Germinal center (tissue), 1 donor: Measurements from ENCODE around the gene PYROXD2.
"Not testable (repeated sequence)": the region's sequence is repeated elsewhere in the genome, so short reads cannot be mapped to it uniquely, and the experiment has no call there.

ENCODE experiments used
- DNase-seq: peaks from one replicate; pipeline ENCODE4 v3.0.0; 2012; ENCODE audit warnings: mixed read lengths, low spot score

The PYROXD2 gene

GRCh38 chr10:98365406-98366061 lies 49.4 kb downstream of the PYROXD2 start:
- no peak for DNase-seq

DNA sequence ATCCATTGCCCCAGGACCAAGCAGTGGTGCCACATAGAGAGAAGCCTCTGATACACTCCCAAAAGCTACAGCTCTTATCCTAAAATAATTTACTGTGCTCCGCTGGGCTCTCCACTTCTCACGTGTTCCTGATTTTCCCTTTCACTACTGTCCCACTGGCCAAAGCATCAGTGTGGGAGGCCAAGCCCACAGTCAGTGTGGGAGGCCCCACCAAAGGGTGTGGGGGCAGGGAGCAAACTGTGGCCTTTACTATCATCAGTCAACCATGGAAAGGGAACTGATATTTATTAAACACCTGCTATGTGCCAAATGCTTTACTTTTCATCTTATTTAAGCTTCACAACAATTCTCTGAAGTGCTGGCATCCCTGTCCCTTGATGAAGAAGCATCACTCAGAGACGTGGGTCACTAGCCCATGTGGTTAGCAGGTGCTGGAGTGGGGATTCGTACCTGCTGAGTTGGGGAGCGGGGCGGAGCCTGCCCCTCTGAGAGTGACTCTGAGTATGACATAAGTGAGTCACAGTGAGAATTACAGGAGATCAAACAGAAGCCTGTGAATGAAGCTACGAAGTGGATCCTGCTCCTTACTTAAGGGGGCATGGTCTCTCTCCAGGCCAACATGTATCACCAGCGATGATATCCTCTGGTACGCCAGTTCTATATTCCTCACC lies 50.4 kb downstream of the PYROXD2 start:
- DNase-seq = no peak

- no peak for DNase-seq
Measured at GRCh38 chr10:98363220-98363619, 51.8 kb downstream of the PYROXD2 start.

DNA sequence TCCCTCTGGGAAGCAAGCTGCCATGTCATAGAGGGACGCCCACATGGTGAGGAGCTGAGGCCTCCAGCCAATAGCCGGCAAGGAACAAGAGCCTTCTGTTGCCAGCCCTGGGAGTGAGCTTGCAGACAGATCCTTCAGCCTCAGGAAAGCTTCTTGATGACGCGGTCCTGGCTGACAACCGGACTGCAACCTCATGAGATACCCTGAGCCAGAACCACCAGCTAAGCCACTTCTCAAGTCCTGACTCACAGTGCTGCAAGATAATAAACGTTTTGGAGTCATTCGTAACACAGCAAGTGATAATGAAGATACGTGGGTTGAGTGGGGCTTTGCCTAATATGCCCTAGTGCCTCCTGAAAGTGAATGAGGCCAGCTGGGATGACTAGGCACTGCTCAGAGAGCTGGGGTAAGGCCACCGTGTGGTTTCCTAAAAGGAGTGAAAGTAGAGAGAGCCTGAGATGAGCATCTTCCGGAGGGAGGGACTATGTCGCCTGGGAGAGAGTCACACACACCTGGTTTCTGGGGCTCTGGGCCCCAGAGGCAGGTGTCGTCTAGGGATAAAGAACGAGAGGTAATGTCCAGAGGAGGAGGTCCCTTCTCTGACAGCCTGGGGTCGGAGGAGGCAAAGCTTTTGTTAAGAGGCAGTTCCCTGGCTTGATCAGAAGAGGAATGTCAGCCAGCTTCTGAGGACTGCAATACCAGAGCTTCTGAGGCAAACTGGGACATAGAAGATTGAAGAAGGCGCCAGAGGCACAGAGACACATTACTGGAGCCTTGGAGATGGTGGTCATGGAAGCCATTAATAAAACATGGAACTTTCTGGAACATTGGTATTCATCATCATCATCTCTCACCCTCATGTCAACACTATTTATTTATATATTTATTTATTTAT lies 53.6 kb downstream of the PYROXD2 start:
- DNase-seq = no peak

- no peak for DNase-seq
Measured at GRCh38 chr10:98357194-98357822, 57.7 kb downstream of the PYROXD2 start.

DNA sequence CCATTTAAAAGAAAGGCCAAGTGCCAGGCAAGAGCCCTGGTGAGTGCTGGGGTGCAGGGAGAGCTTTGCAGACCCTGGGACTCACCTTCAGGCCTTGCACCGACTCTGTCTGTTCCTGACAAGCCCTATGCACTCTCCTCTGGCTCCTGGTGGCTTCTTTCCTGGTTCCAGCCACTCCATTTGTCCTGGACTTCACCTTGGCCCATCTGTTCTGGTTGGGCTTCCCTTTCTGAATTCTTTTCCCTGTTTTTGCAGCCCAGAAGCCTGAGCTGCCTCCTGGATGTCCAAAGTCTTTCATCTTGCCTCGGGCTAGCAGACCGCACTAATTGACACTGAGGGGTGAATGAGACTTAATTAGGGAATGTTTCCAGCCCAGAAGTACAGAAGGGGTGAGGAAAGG lies 60.5 kb downstream of the PYROXD2 start:
- DNase-seq = no peak

- DNase-seq = no peak
Measured at GRCh38 chr10:98353170-98353569, 61.8 kb downstream of the PYROXD2 start.

GRCh38 chr10:98351831-98352402 lies 63.1 kb downstream of the PYROXD2 start:
- DNase-seq = no peak

- peak; percentile 40 for DNase-seq
Measured at GRCh38 chr10:98349508-98349922, 65.5 kb downstream of the PYROXD2 start.

DNA sequence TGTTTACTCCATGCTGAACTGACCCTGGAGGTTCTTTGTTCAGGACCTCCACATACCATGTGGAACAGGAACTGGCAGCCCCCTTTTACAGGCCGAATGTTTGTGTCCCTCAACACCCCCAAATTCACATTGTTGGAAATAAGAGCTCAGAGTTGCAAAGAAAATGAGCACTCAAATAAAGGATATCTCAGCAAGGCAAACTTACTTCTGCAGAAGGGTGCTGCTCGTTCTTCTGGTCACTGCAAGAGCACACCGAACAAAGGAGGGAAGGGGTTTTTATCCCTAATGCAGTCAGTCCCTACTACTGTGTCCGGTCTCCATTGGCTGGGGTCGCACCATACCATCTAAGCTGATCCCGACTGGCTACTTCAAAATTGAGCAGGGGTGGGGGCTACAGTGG lies 68.1 kb downstream of the PYROXD2 start:
- DNase-seq = no peak

DNA sequence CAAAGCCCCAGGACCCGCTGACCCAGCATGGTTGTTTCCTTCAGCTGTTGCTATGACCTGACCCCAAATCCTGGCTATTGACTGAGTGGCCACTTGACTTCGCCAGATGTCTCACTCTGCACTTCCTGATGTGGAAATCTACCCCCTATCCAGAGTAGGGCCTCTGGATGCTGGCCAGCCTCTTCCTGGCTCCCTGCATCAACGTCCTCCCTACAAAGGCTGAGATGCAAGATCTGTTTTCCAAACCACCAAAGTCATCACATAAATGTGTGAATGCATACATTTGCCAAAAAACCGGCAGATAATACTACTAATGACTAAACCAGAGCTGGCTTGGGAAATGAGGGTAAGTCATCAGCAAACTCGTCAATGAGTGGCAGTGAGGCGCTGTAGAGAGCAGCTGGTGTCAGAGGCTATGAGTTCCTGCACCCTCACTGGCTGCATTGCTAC lies 70.4 kb downstream of the PYROXD2 start:
- no peak for DNase-seq

DNA sequence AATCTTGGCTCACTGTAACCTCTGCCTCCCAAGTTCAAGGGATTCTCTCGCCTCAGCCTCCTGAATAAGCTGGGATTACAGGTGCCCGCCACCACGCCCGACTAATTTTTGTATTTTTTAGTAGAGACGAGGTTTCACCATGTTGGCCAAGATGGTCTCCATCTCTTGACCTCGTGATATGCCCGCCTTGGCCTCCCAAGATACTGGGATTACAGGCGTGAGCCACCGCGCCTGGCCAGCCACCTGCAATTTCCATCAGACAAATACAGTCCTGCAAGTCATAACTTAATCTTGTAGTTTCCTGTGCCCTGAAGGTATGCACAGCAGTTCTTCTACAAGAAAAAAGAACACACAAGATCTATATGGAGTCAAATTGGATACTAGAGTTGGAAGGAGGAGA lies 73.3 kb downstream of the PYROXD2 start:
- DNase-seq = not testable (repeated sequence)

GRCh38 chr10:98340940-98341310 lies 74.1 kb downstream of the PYROXD2 start:
- no peak for DNase-seq

DNA sequence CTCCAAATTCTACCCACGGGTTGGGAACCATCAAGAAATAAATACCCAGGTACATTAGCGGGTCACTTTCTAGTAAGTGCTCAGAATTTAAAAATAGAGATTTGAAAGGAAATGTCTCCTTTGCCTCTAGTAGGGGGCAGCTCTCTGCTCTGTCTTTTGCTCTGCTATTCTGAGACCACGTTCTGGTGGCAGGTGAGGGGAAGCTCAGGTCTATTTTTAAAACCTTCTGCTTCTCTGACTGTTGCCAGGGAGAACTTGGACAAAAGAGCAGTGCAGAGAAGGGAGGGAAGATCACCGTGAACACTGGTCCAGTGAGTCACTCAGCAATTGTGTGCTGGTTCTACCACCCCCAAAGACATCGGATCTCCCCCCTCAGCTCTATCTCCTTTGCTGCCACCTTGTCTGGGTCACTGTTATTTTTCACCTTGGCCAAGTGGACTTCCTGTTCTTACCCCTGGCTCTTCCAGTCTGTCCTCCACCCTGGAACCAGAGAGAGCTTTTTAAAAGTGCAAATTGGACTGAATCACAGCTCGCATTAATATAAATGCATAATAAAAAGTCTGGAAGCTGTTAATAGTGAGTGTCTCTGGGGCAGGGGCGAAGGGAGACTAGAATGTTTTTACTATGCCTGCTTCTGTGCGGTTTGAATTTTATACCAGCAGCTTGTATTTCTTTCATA lies 74.6 kb downstream of the PYROXD2 start:
- no peak for DNase-seq

DNA sequence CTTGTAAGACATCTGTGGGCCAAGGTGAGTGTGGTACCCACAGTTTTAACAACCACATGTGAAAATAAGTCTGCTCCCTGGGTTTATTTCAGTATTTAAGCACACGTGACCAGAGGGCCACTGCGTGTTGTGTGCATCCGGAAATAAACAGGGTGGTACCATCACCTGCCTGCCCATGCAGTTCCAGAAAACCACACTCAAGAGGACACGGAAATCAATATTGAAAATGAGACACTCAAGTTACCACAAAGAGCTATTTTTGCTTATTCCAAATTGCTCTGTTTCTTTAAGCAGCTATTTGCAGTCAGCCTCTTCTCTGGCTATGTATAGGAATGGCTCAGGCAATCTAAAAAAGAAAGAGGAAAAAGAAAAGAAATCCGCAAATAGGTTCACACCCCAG lies 75.2 kb downstream of the PYROXD2 start:
- no peak for DNase-seq

DNA sequence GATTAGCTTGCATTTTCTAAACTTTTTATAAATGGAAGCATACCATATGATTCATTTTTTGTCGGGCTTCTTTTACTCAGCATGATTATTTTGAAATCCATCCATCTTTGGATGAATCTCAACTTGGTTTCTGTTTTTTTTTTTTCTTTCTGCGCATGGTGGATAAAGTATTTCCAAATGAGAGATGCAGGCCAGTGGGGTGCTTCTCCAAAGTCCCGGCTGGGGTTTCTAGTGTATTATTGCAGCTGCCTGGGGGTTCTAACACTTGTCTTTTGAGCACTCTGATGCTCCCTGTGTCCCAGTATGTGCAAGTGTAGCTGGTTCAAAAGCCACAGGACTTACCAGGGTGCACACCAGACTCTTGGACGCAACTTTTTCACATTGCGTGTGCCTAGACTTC lies 76.1 kb downstream of the PYROXD2 start:
- DNase-seq = no peak

- no peak for DNase-seq
Measured at GRCh38 chr10:98338318-98338717, 76.7 kb downstream of the PYROXD2 start.

DNA sequence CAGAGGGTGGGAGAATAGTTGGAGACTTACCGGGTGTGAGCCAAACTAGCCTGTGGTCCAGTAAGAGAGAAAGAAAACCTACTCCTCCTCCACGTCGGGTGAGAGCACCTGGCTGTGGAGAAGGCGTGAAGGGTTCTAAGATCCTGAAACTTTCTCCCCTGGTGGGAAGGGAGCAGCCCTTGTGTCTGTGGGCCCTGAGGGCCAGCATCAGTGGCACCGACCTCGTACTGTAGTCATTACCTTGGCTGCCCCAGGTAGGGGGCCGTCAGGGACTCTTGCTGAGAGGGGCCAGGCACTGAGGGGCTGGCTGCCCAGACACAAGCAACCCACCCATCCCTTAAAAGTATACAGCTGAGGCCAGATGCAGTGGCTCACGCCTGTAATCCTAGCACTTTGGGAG lies 77.5 kb downstream of the PYROXD2 start:
- DNase-seq = no peak
